Prostate gland (tissue), 2 donors: Measurements from ENCODE around the gene HS6ST2. TPM values are rescaled to one million over a fixed set of nuclear protein-coding genes. Genes with fewer than 3 reads are reported as not detected.

ENCODE experiments used
- DNase-seq: peaks from one replicate; pipeline ENCODE4 v3.0.0-alpha.2; 2019; ENCODE audit warnings: low spot score
- H3K27ac ChIP-seq, 2 donors: fragments of 200-600 bp; sonication (generic); 2 replicates each; pipeline ENCODE4 v1.5.1; 2017 to 2019
- H3K27me3 ChIP-seq: fragments of 200-600 bp; sonication (generic); replicated peaks from 2 replicates; pipeline ENCODE4 v1.5.1; 2019; ENCODE audit not compliant: insufficient read depth
- H3K36me3 ChIP-seq, 2 donors: fragments of 200-600 bp; sonication (generic); 1 replicate in 1 of 2; 2 replicates in 1 of 2; pipeline versions ENCODE4 v1.5.1 to v1.8.1; 2017 to 2019
- H3K4me1 ChIP-seq: fragments of 200-600 bp; sonication (generic); replicated peaks from 2 replicates; pipeline ENCODE4 v1.5.1; 2019
- H3K4me3 ChIP-seq, 2 donors: fragments of 200-600 bp; sonication (generic); 2 replicates each; pipeline ENCODE4 v1.5.1; 2017 to 2019
- H3K9me3 ChIP-seq: fragments of 200-600 bp; sonication (generic); 2 replicates; pipeline ENCODE4 v1.5.1; 2017
- POLR2A ChIP-seq: fragments of 450-650 bp; IDR thresholded peaks from one replicate; pipeline ENCODE4 v1.6.1; 2016; ENCODE audit warnings: antibody characterized with exemption, mild to moderate bottlenecking
- POLR2AphosphoS5 ChIP-seq: sonication (generic); formaldehyde crosslinking; IDR thresholded peaks from one replicate; pipeline ENCODE4 v1.6.1; 2017; ENCODE audit warnings: antibody characterized with exemption
- WGBS: methylation state at CpG from one replicate; pipeline ENCODE4 v1.1.5; 2018; 5-methylcytosine and 5-hydroxymethylcytosine counted together
- intact Hi-C: fragments of 100-400 bp; cut with DNase I; formaldehyde crosslinking; loops from one replicate; pipeline ENCODE4 v1.14.2; 2022
- total RNA-seq, 2 donors: library from RNA; depleted of rRNA; stranded (reverse); fragments of >200 nt; gene quantifications; one replicate each; pipeline ENCODE4 v1.1.0, GENCODE V29; 2016
- TF ChIP-seq, protein P1 (sequence below), 4 experiments: fragments of 200-600 bp in 2 of 4; fragments of 450-650 bp in 2 of 4; sonication (generic) in 2 of 4; IDR thresholded peaks; 1 replicate in 3 of 4; 2 replicates in 1 of 4; pipeline ENCODE4 v1.5.1; 2016 to 2019; ENCODE audit warnings: antibody characterized with exemption in 4 of 4, mild to moderate bottlenecking in 2 of 4, moderate library complexity in 2 of 4

HS6ST2 gene
- total RNA-seq, 2 donors from 2014 or later: 1.1 to 6.1 TPM

DNA sequence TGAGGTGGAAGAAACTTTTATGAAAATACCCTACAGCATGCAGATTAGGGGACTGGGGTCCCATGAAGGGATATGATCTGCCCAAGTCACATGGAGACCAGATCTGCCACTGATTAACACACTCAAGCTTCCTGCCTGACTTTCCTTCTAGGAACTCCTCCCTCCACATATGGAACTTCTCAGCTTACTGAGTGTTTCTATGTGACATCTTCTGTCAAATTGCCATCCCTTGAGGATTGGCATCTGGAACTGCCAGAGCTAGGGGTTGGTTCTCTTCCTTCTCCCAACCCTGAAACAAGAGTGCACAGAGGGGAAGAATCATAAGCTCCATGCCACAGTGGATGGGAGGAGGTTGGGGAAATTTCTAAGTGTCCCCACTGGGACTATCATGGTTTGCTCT lies 319.0 kb downstream of the HS6ST2 start:
- Histone ChIP-seq H3K9me3 (no peaks in the 10 kb centered on the region), H3K27me3 (no peaks in the 10 kb centered on the region), H3K36me3 (no peaks in the 10 kb centered on the region), H3K4me1 (no peaks in the 10 kb centered on the region), H3K4me3 (no peak overlapping the region), H3K27ac (no peak overlapping the region)
- intact Hi-C loops: no loop called here
- DNase-seq: no peak
- TF ChIP-seq POLR2A: no peak

DNA sequence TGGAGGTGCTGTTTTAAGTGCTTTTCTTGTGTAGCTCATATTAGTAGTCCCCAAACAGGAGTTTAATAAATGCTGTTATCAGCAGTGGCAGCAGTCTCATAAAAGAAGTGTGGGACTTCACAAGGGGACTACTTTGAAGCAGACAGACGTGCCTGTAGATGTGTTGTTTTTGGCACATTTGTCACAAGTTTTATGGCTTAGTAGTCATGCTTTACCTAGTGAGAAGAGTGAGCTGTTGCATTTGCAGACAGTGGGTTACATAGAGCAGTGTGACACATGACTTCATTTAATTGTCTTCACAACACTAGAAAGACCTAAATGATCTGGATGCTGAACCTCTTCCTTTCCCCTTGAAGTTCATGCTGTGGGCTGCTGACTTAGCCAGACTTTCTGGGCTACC lies 320.1 kb downstream of the HS6ST2 start:
- no peak overlapping the region for H3K27ac ChIP-seq
- intact Hi-C loops: no loop called here
- no peaks in the 10 kb centered on the region for H3K9me3 ChIP-seq
- DNase-seq: no peak
- TF ChIP-seq POLR2A (no peak), POLR2AphosphoS5 (no peak)
- TF ChIP-seq, protein P1, sequence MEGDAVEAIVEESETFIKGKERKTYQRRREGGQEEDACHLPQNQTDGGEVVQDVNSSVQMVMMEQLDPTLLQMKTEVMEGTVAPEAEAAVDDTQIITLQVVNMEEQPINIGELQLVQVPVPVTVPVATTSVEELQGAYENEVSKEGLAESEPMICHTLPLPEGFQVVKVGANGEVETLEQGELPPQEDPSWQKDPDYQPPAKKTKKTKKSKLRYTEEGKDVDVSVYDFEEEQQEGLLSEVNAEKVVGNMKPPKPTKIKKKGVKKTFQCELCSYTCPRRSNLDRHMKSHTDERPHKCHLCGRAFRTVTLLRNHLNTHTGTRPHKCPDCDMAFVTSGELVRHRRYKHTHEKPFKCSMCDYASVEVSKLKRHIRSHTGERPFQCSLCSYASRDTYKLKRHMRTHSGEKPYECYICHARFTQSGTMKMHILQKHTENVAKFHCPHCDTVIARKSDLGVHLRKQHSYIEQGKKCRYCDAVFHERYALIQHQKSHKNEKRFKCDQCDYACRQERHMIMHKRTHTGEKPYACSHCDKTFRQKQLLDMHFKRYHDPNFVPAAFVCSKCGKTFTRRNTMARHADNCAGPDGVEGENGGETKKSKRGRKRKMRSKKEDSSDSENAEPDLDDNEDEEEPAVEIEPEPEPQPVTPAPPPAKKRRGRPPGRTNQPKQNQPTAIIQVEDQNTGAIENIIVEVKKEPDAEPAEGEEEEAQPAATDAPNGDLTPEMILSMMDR (IDR thresholded peaks at IDR 0.05): no peak
- 73% methylated on average over 1 of the region's 1 CpG for WGBS
- H3K27me3 ChIP-seq: no peaks in the 10 kb centered on the region
- no peaks in the 10 kb centered on the region for H3K4me1 ChIP-seq
- H3K4me3 ChIP-seq: no peak overlapping the region
- H3K36me3 ChIP-seq: no peaks in the 10 kb centered on the region

DNA sequence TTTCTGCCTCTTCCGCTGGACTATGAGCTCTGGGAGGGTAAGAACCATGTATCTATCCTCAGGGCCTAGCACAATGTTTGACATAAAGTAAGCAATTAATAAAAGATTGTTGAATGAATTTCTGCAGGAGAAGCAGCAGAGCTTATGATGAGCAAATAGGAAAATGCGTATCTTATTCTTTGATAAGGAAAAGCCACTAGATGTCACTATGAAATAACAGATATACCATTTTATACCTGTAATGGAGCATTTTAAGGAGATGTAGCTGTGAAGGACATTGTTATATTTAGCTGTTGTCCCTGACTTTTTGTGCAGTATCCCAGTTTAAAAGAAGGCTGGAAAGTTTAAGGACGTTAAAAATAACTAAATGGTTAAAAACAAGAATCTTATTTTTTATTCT lies 322.3 kb downstream of the HS6ST2 start:
- Histone ChIP-seq H3K4me1 (no peaks in the 10 kb centered on the region), H3K27me3 (no peaks in the 10 kb centered on the region), H3K27ac (no peak overlapping the region), H3K9me3 (no peaks in the 10 kb centered on the region), H3K36me3 (no peaks in the 10 kb centered on the region), H3K4me3 (no peak overlapping the region)
- WGBS: 37% methylated on average over 3 of the region's 3 CpGs
- no peak for DNase-seq
- intact Hi-C loops: no loop called here
- no peak for TF ChIP-seq POLR2AphosphoS5
- TF ChIP-seq, protein P1 (IDR thresholded peaks at IDR 0.05): peak in 2 of 4 experiments; percentile 25 to 32
- TF ChIP-seq POLR2A: no peak

DNA sequence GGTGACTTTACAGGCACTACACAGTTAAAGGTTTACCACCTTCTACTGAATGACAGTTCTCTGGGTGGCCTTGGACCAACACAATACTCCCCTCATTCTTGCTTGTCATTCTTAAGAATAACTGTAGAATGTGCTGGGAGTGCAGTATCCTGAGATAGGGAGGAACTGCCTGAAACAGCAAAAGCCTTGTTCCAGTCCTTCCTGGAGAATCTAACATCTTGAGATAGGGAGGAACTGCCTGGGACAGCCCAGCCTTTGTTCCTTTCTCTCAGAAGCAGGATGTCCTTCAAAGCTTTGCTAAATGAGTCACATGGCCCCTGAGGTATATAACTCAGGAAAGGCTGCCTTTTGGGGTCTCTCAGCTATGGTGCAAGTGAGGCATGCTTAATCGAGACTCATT lies 323.9 kb downstream of the HS6ST2 start:
- Histone ChIP-seq H3K4me1 (no peaks in the 10 kb centered on the region), H3K27me3 (no peaks in the 10 kb centered on the region), H3K4me3 (no peak overlapping the region), H3K27ac (no peak overlapping the region), H3K36me3 (no peaks in the 10 kb centered on the region), H3K9me3 (no peaks in the 10 kb centered on the region)
- 73% methylated on average over 1 of the region's 1 CpG for WGBS
- intact Hi-C loops: no loop called here
- TF ChIP-seq POLR2AphosphoS5 (no peak), POLR2A (no peak)
- TF ChIP-seq, protein P1 (IDR thresholded peaks at IDR 0.05): no peak
- no peak for DNase-seq

DNA sequence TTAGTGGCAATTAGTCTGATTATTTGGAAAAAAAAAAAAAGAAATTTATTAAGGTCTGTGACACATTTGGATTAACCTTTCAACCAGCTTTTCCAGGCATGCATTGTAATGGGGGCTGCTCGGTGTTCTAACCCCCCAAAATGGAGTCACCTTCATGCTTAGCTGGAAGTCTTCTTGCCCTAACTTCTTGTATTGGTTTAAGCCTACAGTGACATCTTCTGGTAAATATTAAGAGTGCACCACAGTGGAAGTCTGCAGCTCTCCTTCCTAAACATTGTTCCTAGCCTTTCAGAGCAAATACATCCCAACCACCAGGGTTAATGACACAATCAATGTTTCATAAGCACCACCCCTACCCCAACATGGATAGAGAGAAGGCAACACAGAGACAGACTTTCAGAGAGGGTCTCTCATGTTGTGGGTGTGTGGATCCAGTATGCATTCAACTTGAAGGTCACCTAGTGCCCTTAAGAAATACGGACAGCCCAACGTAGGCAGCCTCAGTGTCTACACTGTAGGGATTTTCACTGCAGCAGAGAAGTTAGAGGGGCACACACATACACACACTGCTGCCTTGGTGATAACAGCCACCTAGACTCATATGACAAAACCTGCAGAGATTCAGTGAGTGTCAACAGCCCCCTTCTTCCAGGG lies 326.7 kb downstream of the HS6ST2 start:
- intact Hi-C loops: no loop called here
- no peak overlapping the region for H3K27ac ChIP-seq
- no peaks in the 10 kb centered on the region for H3K9me3 ChIP-seq
- 52% methylated on average over 3 of the region's 3 CpGs for WGBS
- no peak for TF ChIP-seq POLR2AphosphoS5
- TF ChIP-seq, protein P1 (IDR thresholded peaks at IDR 0.05): peak in 3 of 4 experiments; percentile 7 to 43 (median 24)
- no peak for TF ChIP-seq POLR2A
- H3K4me1 ChIP-seq: no peaks in the 10 kb centered on the region
- no peaks in the 10 kb centered on the region for H3K36me3 ChIP-seq
- H3K27me3 ChIP-seq: no peaks in the 10 kb centered on the region
- DNase-seq: no peak
- no peak overlapping the region for H3K4me3 ChIP-seq
